K562 (cell line): ENCODE data around the gene PGPEP1.

Source experiments
- BHLHE40 ChIP-seq: IDR thresholded peaks from 2 replicates; pipeline ENCODE4 v1.6.1; 2011; ENCODE audit warnings: low read length, improper control_type of control experiment
- MEIS2 ChIP-seq: fragments of 450-650 bp; IDR thresholded peaks from 2 replicates; pipeline ENCODE4 v1.6.1; 2014; ENCODE audit warnings: mild to moderate bottlenecking; ENCODE audit not compliant: partially characterized antibody
- MYC ChIP-seq, 2 experiments: fragments of 250-450 bp in 1 of 2; sonication (Bioruptor Pico) in 1 of 2; IDR thresholded peaks; 2 replicates each; pipeline versions ENCODE4 v1.5.1 to v1.6.1; 2012 to 2021; ENCODE audit warnings: low read depth in 2 of 2, borderline replicate concordance in 1 of 2, improper control_type of control experiment in 1 of 2, low read length in 1 of 2, mild to moderate bottlenecking in 1 of 2, moderate library complexity in 1 of 2
- SIX5 ChIP-seq, 2 experiments: IDR thresholded peaks; 2 replicates each; pipeline ENCODE4 v1.6.1; 2011; ENCODE audit warnings: low read length in 2 of 2, borderline replicate concordance in 1 of 2, low read depth in 1 of 2, mild to moderate bottlenecking in 1 of 2, moderate library complexity in 1 of 2; ENCODE audit not compliant: insufficient read depth in 1 of 2
- ZNF224 ChIP-seq: sonication (generic); formaldehyde crosslinking; IDR thresholded peaks from 2 replicates; pipeline ENCODE4 v1.8.0; 2022; ENCODE audit warnings: mild to moderate bottlenecking, missing genetic modification reagents
- TF ChIP-seq, protein P1 (sequence below), 3 experiments: IDR thresholded peaks in 2 of 3; conservative IDR thresholded peaks in 1 of 3; 2 replicates each; pipeline ENCODE4 v1.5.1; 2011 to 2012; ENCODE audit warnings: low read length in 3 of 3, mild to moderate bottlenecking in 3 of 3, control low read depth in 2 of 3, improper control_type of control experiment in 1 of 3, inconsistent platforms in 1 of 3, low read depth in 1 of 3, mixed read lengths in 1 of 3, moderate library complexity in 1 of 3; ENCODE audit not compliant: insufficient read depth in 2 of 3
- TF ChIP-seq, protein P2 (sequence below): fragments of 250-450 bp; sonication (Bioruptor Pico); IDR thresholded peaks from 2 replicates; pipeline ENCODE4 v1.5.0; 2021; ENCODE audit warnings: mild to moderate bottlenecking, borderline replicate concordance
- TF ChIP-seq, protein P3 (sequence below): sonication (generic); formaldehyde crosslinking; IDR thresholded peaks from 2 replicates; pipeline ENCODE4 v1.8.0; 2022; ENCODE audit warnings: missing genetic modification reagents, mild to moderate bottlenecking, borderline replicate concordance
- TF ChIP-seq, protein P4 (sequence below): fragments of 250-450 bp; sonication (Bioruptor Pico); IDR thresholded peaks from 2 replicates; pipeline ENCODE4 v1.5.0; 2020; ENCODE audit warnings: mild to moderate bottlenecking, borderline replicate concordance
- TF ChIP-seq, protein P5 (sequence below): sonication (generic); formaldehyde crosslinking; IDR thresholded peaks from 2 replicates; pipeline ENCODE4 v1.8.0; 2023; ENCODE audit warnings: mild to moderate bottlenecking, missing genetic modification reagents

DNA sequence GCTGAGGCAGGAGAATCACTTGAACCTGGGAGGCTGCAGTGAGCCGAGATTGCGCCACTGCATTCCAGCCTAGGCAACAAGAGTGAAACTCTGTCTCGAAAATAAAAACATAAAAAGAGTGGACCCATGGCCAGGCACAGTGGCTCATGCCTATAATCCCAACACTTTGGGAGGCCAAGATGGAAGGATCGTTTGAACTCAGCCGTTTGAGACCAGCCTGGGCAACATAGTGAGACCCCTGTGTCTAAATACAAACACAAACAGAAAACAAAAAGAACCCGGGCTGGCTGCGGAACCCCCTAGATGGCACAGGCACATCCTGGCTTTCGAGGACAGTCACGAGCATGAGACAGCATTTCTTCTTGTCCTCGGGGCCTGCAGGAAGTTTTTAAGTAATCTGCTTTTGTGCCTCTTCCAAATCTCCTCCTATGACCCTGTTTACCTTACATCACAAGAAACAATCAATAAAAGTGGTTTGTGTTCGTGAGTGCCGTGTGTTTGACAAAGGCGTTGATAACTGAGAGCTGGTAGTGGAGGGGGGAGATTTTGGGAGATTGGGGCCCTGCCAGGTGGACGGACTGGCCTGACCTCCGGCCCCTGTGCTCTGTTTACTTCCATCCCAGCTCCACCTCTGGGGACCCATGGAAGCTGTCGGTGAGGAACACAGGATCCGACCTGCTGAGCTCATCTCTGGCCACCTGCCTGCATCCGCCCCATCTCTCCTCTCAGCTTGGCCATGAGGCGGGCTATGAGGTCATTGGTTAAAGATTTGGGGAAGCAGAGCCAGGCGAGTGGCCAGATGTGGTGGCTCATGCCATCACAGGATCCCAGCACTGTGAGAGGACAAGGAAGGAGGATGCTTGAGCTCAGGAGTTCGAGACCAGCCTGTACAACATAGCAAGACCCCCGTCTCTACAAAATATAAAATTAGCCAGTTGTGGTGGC is 39.7 kb downstream of the PGPEP1 start:
- TF ChIP-seq, protein P1, sequence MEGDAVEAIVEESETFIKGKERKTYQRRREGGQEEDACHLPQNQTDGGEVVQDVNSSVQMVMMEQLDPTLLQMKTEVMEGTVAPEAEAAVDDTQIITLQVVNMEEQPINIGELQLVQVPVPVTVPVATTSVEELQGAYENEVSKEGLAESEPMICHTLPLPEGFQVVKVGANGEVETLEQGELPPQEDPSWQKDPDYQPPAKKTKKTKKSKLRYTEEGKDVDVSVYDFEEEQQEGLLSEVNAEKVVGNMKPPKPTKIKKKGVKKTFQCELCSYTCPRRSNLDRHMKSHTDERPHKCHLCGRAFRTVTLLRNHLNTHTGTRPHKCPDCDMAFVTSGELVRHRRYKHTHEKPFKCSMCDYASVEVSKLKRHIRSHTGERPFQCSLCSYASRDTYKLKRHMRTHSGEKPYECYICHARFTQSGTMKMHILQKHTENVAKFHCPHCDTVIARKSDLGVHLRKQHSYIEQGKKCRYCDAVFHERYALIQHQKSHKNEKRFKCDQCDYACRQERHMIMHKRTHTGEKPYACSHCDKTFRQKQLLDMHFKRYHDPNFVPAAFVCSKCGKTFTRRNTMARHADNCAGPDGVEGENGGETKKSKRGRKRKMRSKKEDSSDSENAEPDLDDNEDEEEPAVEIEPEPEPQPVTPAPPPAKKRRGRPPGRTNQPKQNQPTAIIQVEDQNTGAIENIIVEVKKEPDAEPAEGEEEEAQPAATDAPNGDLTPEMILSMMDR (IDR thresholded peaks at IDR 0.05 in 2 of 3, conservative IDR thresholded peaks at IDR 0.05 in 1 of 3; ENCODE audit: insufficient read depth in 2 of 3, low read depth in 1 of 3, low read length in 3 of 3), result no peak
- peak; percentile 66 for TF ChIP-seq MYC (IDR thresholded peaks at IDR 0.05; ENCODE audit: low read depth, low read length)
- no peak for TF ChIP-seq MYC (CRISPR knock-in tag; IDR thresholded peaks at IDR 0.05; ENCODE audit: borderline replicate concordance, low read depth)
- TF ChIP-seq, protein P2, sequence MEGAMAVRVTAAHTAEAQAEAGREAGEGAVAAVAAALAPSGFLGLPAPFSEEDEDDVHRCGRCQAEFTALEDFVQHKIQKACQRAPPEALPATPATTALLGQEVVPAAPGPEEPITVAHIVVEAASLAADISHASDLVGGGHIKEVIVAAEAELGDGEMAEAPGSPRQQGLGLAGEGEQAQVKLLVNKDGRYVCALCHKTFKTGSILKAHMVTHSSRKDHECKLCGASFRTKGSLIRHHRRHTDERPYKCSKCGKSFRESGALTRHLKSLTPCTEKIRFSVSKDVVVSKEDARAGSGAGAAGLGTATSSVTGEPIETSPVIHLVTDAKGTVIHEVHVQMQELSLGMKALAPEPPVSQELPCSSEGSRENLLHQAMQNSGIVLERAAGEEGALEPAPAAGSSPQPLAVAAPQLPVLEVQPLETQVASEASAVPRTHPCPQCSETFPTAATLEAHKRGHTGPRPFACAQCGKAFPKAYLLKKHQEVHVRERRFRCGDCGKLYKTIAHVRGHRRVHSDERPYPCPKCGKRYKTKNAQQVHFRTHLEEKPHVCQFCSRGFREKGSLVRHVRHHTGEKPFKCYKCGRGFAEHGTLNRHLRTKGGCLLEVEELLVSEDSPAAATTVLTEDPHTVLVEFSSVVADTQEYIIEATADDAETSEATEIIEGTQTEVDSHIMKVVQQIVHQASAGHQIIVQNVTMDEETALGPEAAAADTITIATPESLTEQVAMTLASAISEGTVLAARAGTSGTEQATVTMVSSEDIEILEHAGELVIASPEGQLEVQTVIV (CRISPR knock-in tag), result no peak
- TF ChIP-seq BHLHE40, result peak; percentile 80
- TF ChIP-seq, protein P3, sequence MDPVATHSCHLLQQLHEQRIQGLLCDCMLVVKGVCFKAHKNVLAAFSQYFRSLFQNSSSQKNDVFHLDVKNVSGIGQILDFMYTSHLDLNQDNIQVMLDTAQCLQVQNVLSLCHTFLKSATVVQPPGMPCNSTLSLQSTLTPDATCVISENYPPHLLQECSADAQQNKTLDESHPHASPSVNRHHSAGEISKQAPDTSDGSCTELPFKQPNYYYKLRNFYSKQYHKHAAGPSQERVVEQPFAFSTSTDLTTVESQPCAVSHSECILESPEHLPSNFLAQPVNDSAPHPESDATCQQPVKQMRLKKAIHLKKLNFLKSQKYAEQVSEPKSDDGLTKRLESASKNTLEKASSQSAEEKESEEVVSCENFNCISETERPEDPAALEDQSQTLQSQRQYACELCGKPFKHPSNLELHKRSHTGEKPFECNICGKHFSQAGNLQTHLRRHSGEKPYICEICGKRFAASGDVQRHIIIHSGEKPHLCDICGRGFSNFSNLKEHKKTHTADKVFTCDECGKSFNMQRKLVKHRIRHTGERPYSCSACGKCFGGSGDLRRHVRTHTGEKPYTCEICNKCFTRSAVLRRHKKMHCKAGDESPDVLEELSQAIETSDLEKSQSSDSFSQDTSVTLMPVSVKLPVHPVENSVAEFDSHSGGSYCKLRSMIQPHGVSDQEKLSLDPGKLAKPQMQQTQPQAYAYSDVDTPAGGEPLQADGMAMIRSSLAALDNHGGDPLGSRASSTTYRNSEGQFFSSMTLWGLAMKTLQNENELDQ (CRISPR knock-in tag), result no peak
- TF ChIP-seq, protein P4, sequence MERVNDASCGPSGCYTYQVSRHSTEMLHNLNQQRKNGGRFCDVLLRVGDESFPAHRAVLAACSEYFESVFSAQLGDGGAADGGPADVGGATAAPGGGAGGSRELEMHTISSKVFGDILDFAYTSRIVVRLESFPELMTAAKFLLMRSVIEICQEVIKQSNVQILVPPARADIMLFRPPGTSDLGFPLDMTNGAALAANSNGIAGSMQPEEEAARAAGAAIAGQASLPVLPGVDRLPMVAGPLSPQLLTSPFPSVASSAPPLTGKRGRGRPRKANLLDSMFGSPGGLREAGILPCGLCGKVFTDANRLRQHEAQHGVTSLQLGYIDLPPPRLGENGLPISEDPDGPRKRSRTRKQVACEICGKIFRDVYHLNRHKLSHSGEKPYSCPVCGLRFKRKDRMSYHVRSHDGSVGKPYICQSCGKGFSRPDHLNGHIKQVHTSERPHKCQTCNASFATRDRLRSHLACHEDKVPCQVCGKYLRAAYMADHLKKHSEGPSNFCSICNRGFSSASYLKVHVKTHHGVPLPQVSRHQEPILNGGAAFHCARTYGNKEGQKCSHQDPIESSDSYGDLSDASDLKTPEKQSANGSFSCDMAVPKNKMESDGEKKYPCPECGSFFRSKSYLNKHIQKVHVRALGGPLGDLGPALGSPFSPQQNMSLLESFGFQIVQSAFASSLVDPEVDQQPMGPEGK (CRISPR knock-in tag), result no peak
- TF ChIP-seq ZNF224 (CRISPR knock-in tag), result no peak
- TF ChIP-seq SIX5 (IDR thresholded peaks at IDR 0.05; ENCODE audit: borderline replicate concordance in 1 of 2, insufficient read depth in 1 of 2, low read depth in 1 of 2, low read length in 2 of 2), result no peak
- TF ChIP-seq MEIS2, result peak; percentile 60
- TF ChIP-seq, protein P5, sequence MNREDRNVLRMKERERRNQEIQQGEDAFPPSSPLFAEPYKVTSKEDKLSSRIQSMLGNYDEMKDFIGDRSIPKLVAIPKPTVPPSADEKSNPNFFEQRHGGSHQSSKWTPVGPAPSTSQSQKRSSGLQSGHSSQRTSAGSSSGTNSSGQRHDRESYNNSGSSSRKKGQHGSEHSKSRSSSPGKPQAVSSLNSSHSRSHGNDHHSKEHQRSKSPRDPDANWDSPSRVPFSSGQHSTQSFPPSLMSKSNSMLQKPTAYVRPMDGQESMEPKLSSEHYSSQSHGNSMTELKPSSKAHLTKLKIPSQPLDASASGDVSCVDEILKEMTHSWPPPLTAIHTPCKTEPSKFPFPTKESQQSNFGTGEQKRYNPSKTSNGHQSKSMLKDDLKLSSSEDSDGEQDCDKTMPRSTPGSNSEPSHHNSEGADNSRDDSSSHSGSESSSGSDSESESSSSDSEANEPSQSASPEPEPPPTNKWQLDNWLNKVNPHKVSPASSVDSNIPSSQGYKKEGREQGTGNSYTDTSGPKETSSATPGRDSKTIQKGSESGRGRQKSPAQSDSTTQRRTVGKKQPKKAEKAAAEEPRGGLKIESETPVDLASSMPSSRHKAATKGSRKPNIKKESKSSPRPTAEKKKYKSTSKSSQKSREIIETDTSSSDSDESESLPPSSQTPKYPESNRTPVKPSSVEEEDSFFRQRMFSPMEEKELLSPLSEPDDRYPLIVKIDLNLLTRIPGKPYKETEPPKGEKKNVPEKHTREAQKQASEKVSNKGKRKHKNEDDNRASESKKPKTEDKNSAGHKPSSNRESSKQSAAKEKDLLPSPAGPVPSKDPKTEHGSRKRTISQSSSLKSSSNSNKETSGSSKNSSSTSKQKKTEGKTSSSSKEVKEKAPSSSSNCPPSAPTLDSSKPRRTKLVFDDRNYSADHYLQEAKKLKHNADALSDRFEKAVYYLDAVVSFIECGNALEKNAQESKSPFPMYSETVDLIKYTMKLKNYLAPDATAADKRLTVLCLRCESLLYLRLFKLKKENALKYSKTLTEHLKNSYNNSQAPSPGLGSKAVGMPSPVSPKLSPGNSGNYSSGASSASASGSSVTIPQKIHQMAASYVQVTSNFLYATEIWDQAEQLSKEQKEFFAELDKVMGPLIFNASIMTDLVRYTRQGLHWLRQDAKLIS (CRISPR knock-in tag), result no peak
